Smooth muscle cell (in vitro differentiated cells): ENCODE data around the gene CLCNKB. TPM values are rescaled to one million over a fixed set of nuclear protein-coding genes. Genes with fewer than 3 reads are reported as not detected.

ENCODE experiments used
- DNase-seq: peaks from one replicate; lab custom pipeline; 2025; ENCODE audit not compliant: unreplicated experiment; lab: John Stamatoyannopoulos, UW
- H2AFZ ChIP-seq: fragments of 200-600 bp; sonication (generic); 2 replicates; pipeline ENCODE4 v1.6.0; 2016; ENCODE audit warnings: antibody characterized with exemption, low read depth, mild to moderate bottlenecking
- H3F3A ChIP-seq: fragments of 200-600 bp; sonication (generic); 2 replicates; pipeline ENCODE4 v1.6.0; 2017; ENCODE audit warnings: antibody characterized with exemption, low read depth
- H3K27ac ChIP-seq: fragments of 200-600 bp; sonication (generic); 2 replicates; pipeline ENCODE4 v1.5.1; 2016; ENCODE audit warnings: low read depth, mild to moderate bottlenecking
- H3K27me3 ChIP-seq: fragments of 200-600 bp; sonication (generic); 2 replicates; pipeline ENCODE4 v1.6.1; 2016; ENCODE audit warnings: low read depth, mild to moderate bottlenecking
- H3K36me3 ChIP-seq: fragments of 200-600 bp; sonication (generic); 2 replicates; pipeline ENCODE4 v1.5.1; 2016; ENCODE audit warnings: low read depth
- H3K4me1 ChIP-seq: fragments of 200-600 bp; sonication (generic); 2 replicates; pipeline ENCODE4 v1.5.1; 2016; ENCODE audit warnings: low read depth
- H3K4me2 ChIP-seq: fragments of 200-600 bp; sonication (generic); 2 replicates; pipeline ENCODE4 v1.6.0; 2016; ENCODE audit warnings: mild to moderate bottlenecking
- H3K4me3 ChIP-seq: fragments of 200-600 bp; sonication (generic); 2 replicates; pipeline ENCODE4 v1.5.1; 2016; ENCODE audit warnings: mild to moderate bottlenecking
- H3K79me2 ChIP-seq: fragments of 200-600 bp; sonication (generic); 2 replicates; pipeline ENCODE4 v1.6.0; 2016; ENCODE audit warnings: low read depth, mild to moderate bottlenecking
- H3K9ac ChIP-seq: fragments of 200-600 bp; sonication (generic); 2 replicates; pipeline ENCODE4 v1.6.0; 2016; ENCODE audit warnings: low read depth
- H3K9me3 ChIP-seq: fragments of 200-600 bp; sonication (generic); replicated peaks from 2 replicates; pipeline ENCODE4 v1.5.1; 2016; ENCODE audit warnings: low read depth
- H4K20me1 ChIP-seq: fragments of 200-600 bp; sonication (generic); 2 replicates; pipeline ENCODE4 v1.6.0; 2016; ENCODE audit warnings: low read depth
- WGBS: methylation state at CpG from one replicate; pipeline ENCODE4 v1.1.7; 2016; ENCODE audit warnings: low lambda C conversion rate; 5-methylcytosine and 5-hydroxymethylcytosine counted together
- polyA plus RNA-seq: library from polyadenylated mRNA; unstranded; fragments of >200 nt; fragmentation: Nextera tagmentation; extraction: Ambion mirVana; gene quantifications from 2 replicates; pipeline ENCODE4 v1.2.1, GENCODE V29; 2016
- total RNA-seq: library from RNA; depleted of rRNA; stranded (reverse); fragments of >200 nt; gene quantifications from 2 replicates; pipeline ENCODE4 v1.2.3, GENCODE V29; 2014
- TF ChIP-seq, protein P1 (sequence below): fragments of 200-600 bp; sonication (generic); IDR thresholded peaks from 2 replicates; pipeline ENCODE4 v1.5.1; 2017; ENCODE audit warnings: borderline replicate concordance, mild to moderate bottlenecking, antibody characterized with exemption; ENCODE audit not compliant: insufficient read depth, poor library complexity, severe bottlenecking

CLCNKB gene
- total and polyA plus RNA-seq, 2 experiments from 2014 or later: 0.76 to 0.86 TPM

GRCh38 chr1:16017076-16017460, 26.5 kb upstream of the CLCNKB start:
- TF ChIP-seq, protein P1, sequence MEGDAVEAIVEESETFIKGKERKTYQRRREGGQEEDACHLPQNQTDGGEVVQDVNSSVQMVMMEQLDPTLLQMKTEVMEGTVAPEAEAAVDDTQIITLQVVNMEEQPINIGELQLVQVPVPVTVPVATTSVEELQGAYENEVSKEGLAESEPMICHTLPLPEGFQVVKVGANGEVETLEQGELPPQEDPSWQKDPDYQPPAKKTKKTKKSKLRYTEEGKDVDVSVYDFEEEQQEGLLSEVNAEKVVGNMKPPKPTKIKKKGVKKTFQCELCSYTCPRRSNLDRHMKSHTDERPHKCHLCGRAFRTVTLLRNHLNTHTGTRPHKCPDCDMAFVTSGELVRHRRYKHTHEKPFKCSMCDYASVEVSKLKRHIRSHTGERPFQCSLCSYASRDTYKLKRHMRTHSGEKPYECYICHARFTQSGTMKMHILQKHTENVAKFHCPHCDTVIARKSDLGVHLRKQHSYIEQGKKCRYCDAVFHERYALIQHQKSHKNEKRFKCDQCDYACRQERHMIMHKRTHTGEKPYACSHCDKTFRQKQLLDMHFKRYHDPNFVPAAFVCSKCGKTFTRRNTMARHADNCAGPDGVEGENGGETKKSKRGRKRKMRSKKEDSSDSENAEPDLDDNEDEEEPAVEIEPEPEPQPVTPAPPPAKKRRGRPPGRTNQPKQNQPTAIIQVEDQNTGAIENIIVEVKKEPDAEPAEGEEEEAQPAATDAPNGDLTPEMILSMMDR: no peak
- H3K4me1 ChIP-seq: peaks cover 19% of the 10 kb centered on the region

DNA sequence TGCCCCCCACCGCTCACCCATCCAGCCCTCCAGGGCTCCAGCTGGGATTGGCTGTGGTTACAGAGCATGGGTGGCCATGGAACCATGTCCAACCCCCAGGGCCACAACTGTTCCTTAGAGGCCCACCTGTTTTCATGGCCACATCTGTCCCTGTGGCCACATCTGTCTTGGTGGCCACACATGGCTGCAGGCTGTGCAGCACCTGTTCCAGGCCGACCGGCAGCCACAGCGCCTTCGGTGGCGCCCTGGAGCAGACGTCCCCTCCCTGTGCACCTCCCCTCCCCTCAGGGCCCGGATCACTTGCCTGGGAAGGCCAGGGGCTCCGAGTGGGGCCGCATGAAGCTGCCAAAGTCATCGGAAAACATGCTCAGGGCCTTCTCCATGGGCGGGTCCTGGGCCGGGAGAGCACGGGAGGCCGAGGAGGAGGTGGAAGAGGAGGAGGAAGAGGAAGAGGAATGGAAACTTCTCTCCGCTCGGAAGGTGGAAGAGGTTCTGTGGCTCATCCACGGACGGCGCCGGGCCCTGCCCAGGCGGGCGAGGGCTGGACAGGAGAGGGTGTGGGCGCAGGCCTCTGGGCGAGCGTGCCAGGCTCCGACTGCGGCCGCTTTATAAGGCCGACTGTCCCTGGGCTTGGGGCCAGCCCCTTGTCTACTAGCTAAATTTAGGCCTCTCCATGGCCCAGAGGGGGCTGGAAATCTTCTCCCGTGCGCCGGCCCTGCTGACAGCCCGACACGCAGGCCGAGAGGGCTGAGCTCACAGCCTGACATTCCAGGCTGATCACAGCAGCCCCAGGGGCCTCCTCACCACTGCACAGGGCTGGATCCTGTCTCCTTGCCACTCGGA, 25.9 kb upstream of the CLCNKB start, which contains the start of gene HSPB7:
Gene HSPB7, minus strand, starts transcription at position 583 of the 843 bp plus-strand sequence. Its CDS starts 80 bp downstream, at position 503.
- Histone ChIP-seq H3K4me1 (peaks cover 19% of the 10 kb centered on the region), H3K4me3 (peak within 1 kb of the TSS; percentile 27), H2AFZ (peak within 1 kb of the TSS; percentile 26), H3F3A (no peaks in the 10 kb centered on the region), H3K9ac (peak within 1 kb of the TSS; percentile 75), H3K27ac (peak within 1 kb of the TSS; percentile 95), H3K36me3 (no peaks in the 10 kb centered on the region), H3K4me2 (peak within 1 kb of the TSS; percentile 82), H3K27me3 (no peaks in the 10 kb centered on the region), H4K20me1 (no peaks in the 10 kb centered on the region), H3K9me3 (no peaks in the 10 kb centered on the region), H3K79me2 (no peaks in the 10 kb centered on the region)
- 7% methylated on average over 31 of the region's 37 CpGs for WGBS
- TF ChIP-seq, protein P1: no peak
- DNase-seq: peak; percentile 88

More at GRCh38 chr1:16017076-16017460, 26.5 kb upstream of the CLCNKB start:
- H3K79me2 ChIP-seq: no peaks in the 10 kb centered on the region
- DNase-seq: no peak
- WGBS: 95% methylated on average over 10 of the region's 10 CpGs
- no peaks in the 10 kb centered on the region for H3K36me3 ChIP-seq
- H3K9ac ChIP-seq: peak overlapping the region; percentile 75
- peak overlapping the region; percentile 82 for H3K4me2 ChIP-seq
- H3K4me3 ChIP-seq: peak overlapping the region; percentile 27
- no peaks in the 10 kb centered on the region for H3K9me3 ChIP-seq
- peak overlapping the region; percentile 95 for H3K27ac ChIP-seq
- no peaks in the 10 kb centered on the region for H3K27me3 ChIP-seq
- H2AFZ ChIP-seq: no peak overlapping the region
- no peaks in the 10 kb centered on the region for H3F3A ChIP-seq
- no peaks in the 10 kb centered on the region for H4K20me1 ChIP-seq

DNA sequence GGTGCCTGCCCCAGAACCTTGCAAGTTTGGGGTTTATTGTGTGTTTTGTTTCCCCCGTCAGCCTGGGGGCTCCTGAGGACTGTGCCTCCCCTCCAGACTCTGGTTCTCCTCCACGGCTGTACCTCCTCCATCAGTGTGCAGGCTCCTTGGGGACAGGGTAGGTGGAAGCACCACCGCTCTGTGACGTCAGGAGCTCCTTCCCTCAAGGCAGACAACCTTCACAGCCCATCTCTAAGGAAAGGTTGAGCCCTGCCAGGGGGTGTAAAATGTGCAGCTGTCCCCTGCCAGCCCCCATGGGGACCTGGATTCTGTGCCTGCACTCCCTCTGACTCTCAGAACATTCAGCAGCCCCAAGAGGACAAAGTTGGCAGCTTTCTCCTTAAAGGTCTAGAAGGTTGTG, 25.3 kb upstream of the CLCNKB start:
- no peak overlapping the region for H3K4me3 ChIP-seq
- no peak for DNase-seq
- H3K4me1 ChIP-seq: peaks cover 19% of the 10 kb centered on the region
- H2AFZ ChIP-seq: no peak overlapping the region
- peak overlapping the region; percentile 95 for H3K27ac ChIP-seq
- peak overlapping the region; percentile 82 for H3K4me2 ChIP-seq
- no peaks in the 10 kb centered on the region for H3F3A ChIP-seq
- H3K9me3 ChIP-seq: no peaks in the 10 kb centered on the region
- peak overlapping the region; percentile 73 for H3K9ac ChIP-seq
- no peaks in the 10 kb centered on the region for H3K79me2 ChIP-seq
- TF ChIP-seq, protein P1: no peak
- H4K20me1 ChIP-seq: no peaks in the 10 kb centered on the region
- H3K36me3 ChIP-seq: no peaks in the 10 kb centered on the region
- H3K27me3 ChIP-seq: no peaks in the 10 kb centered on the region
- WGBS: 18% methylated on average over 4 of the region's 4 CpGs
